Activated naive CD4-positive, alpha-beta T cell treated with Interleukin-2 at 50 U/mL for 16 hours (primary cell): Measurements from ENCODE around the gene APOBEC3F.

Experiments
- DNase-seq: peaks from one replicate; pipeline ENCODE4 v3.0.0-alpha.2; 2020

APOBEC3F gene

GRCh38 chr22:39095971-39096370 is 55.3 kb downstream of the APOBEC3F start:
- no peak for DNase-seq

- peak; percentile 31 for DNase-seq
These were observed 56.7 kb downstream of the APOBEC3F start, which contains the start of gene APOBEC3H for GRCh38 chr22:39097098-39098020. Gene APOBEC3H, plus strand, starts transcription at chr22:39097244. Its CDS starts 3,035 bp downstream, at chr22:39100279.

GRCh38 chr22:39098026-39098425 is 57.4 kb downstream of the APOBEC3F start:
- DNase-seq, result no peak

GRCh38 chr22:39098576-39098975 is 57.9 kb downstream of the APOBEC3F start:
- DNase-seq, result no peak

GRCh38 chr22:39101226-39101625 is 60.6 kb downstream of the APOBEC3F start:
- DNase-seq, result no peak

- no peak for DNase-seq
These were observed 62.8 kb downstream of the APOBEC3F start for GRCh38 chr22:39103431-39103830.
